Stimulated activated naive CD8-positive, alpha-beta T cell treated with anti-CD3 and anti-CD28 coated beads, Interleukin-15, Interleukin-2, amounts not matched to agents 100 ng/mL and 50 ng/mL, for 24 hours (primary cell): ENCODE measurements around the gene P3H3.
"Not testable (repeated sequence)": the region's sequence is repeated elsewhere in the genome, so short reads cannot be mapped to it uniquely, and the experiment has no call there.

Experiments used
- H3K27ac Mint-ChIP-seq: one replicate; pipeline ENCODE4 v1.8.0; 2021; ENCODE audit warnings: mild to moderate bottlenecking, mixed read lengths
- H3K27me3 Mint-ChIP-seq: one replicate; pipeline ENCODE4 v1.8.0; 2021; ENCODE audit warnings: mixed read lengths
- H3K36me3 Mint-ChIP-seq: one replicate; pipeline ENCODE4 v1.8.0; 2021; ENCODE audit warnings: low read depth, mixed read lengths
- H3K4me1 Mint-ChIP-seq: one replicate; pipeline ENCODE4 v1.8.0; 2021; ENCODE audit warnings: low read depth, mixed read lengths
- H3K4me3 Mint-ChIP-seq: one replicate; pipeline ENCODE4 v1.8.0; 2021; ENCODE audit warnings: mild to moderate bottlenecking, mixed read lengths
- H3K9me3 Mint-ChIP-seq: one replicate; pipeline ENCODE4 v1.8.0; 2021; ENCODE audit warnings: mixed read lengths

The P3H3 gene

DNA sequence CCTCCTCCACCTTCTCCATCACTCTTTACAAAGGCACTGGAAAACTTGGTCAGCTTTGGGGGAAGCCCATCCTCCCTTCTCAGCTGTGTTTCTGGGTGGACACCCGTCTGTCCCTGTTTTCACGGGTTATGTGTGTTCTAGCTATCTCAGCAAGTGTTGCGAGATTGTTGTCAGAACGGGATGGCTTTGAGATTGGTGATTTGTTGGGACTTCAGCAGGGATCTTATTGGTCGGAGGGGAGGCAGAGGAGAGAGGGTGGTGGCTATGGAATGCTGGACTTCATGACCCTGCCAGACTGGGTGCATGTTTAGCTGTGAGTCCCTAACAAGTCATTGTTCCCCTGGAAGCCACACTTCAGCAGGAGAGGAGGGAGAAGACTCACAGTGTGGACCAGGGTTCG lies 25.8 kb downstream of the P3H3 start:
- Mint-ChIP-seq H3K27ac (peak overlapping the region; percentile 98), H3K36me3 (peaks cover 49% of the 10 kb centered on the region), H3K4me3 (peak overlapping the region; percentile 95), H3K27me3 (no peaks in the 10 kb centered on the region), H3K4me1 (peaks cover 44% of the 10 kb centered on the region), H3K9me3 (no peaks in the 10 kb centered on the region)

DNA sequence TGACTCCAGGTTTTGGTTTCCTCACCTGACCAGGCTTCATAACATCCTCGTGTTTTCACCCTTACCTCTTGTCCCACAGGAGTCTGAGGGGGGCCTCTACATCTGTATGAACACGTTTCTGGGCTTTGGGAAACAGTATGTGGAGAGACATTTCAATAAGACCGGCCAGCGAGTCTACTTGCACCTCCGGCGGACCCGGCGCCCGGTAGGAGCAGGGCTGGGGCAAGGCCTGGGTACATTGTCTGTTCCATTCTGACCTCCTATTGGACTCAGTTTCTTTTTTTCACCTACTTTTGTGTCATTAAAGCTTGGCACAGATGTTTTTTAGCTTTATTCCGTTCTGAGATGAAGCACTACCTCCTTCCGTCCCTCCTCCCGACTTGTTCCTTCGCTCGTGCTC lies 27.1 kb downstream of the P3H3 start:
- H3K4me1 Mint-ChIP-seq: peaks cover 32% of the 10 kb centered on the region
- no peaks in the 10 kb centered on the region for H3K9me3 Mint-ChIP-seq
- H3K27me3 Mint-ChIP-seq: no peaks in the 10 kb centered on the region
- H3K36me3 Mint-ChIP-seq: peaks cover 49% of the 10 kb centered on the region
- H3K27ac Mint-ChIP-seq: peak overlapping the region; percentile 98
- no peak overlapping the region for H3K4me3 Mint-ChIP-seq

GRCh38 chr12:6858799-6859198 lies 30.6 kb downstream of the P3H3 start:
- Mint-ChIP-seq H3K27me3 (no peaks in the 10 kb centered on the region), H3K9me3 (no peaks in the 10 kb centered on the region), H3K27ac (no peak overlapping the region), H3K4me3 (no peak overlapping the region), H3K4me1 (peaks cover 13% of the 10 kb centered on the region), H3K36me3 (peaks cover 75% of the 10 kb centered on the region)

- Mint-ChIP-seq H3K27ac (no peak overlapping the region), H3K4me1 (peaks cover 3% of the 10 kb centered on the region), H3K36me3 (peaks cover 81% of the 10 kb centered on the region), H3K27me3 (no peaks in the 10 kb centered on the region), H3K9me3 (no peaks in the 10 kb centered on the region), H3K4me3 (no peak overlapping the region)
Measured at GRCh38 chr12:6860116-6860515, 31.9 kb downstream of the P3H3 start.

GRCh38 chr12:6860942-6861341 lies 32.7 kb downstream of the P3H3 start:
- Mint-ChIP-seq H3K27me3 (no peaks in the 10 kb centered on the region), H3K36me3 (peaks cover 84% of the 10 kb centered on the region), H3K4me3 (no peak overlapping the region)

GRCh38 chr12:6861391-6861790 lies 33.2 kb downstream of the P3H3 start:
- Mint-ChIP-seq H3K4me1 (peaks cover 2% of the 10 kb centered on the region), H3K9me3 (no peaks in the 10 kb centered on the region), H3K4me3 (no peak overlapping the region), H3K27ac (no peak overlapping the region), H3K27me3 (no peaks in the 10 kb centered on the region), H3K36me3 (peaks cover 81% of the 10 kb centered on the region)

More at GRCh38 chr12:6860942-6861341, 32.7 kb downstream of the P3H3 start:
- peaks cover under 1% of the 10 kb centered on the region for H3K4me1 Mint-ChIP-seq
- H3K27ac Mint-ChIP-seq: no peak overlapping the region
- H3K9me3 Mint-ChIP-seq: no peaks in the 10 kb centered on the region

DNA sequence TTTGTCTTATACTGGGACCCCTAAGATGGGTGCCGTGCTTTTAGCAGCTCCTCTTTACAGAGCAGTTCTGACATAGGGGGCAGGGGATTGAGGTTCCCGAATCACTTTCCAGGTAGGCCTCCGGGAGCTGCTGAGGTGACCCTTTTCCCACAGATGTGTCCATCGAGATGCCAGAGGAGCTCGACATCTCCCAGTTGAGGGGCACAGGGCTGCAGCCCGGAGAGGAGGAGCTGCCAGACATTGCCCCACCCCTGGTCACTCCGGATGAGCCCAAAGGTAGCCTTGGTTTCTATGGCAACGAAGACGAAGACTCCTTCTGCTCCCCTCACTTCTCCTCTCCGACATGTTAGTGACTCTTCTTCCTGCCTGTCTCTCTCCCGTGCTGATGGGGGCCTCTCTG lies 34.8 kb downstream of the P3H3 start:
- Mint-ChIP-seq H3K36me3 (peaks cover 68% of the 10 kb centered on the region), H3K4me3 (no peak overlapping the region), H3K4me1 (peaks cover 14% of the 10 kb centered on the region), H3K27ac (no peak overlapping the region), H3K27me3 (no peaks in the 10 kb centered on the region), H3K9me3 (no peaks in the 10 kb centered on the region)

DNA sequence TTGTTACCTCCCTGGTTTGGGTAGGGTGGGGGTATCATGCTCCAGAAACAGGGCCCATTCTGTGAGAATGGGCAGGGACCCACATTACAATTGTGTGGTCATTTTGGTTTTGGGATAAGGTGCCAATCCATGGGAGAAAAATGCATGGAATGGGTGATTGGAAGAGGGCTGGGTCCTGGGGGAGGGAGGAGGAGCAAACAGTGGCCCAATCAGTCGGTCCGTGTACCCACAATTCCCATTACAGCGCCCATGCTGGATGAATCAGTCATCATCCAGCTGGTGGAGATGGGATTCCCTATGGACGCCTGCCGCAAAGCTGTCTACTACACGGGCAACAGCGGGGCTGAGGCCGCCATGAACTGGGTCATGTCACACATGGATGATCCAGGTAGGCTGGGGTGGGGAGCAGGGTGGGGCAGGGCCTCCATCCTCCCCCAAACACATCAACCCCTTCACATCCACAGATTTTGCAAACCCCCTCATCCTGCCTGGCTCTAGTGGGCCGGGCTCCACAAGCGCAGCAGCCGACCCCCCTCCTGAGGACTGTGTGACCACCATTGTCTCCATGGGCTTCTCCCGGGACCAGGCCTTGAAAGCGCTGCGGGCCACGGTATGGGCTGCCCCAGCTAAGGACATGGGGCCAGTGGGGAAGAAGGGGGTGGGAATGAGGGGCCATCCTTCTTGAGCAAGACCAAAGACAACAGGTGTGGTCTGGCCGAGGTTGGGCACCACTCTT lies 35.5 kb downstream of the P3H3 start:
- H3K9me3 Mint-ChIP-seq: no peaks in the 10 kb centered on the region
- peaks cover 21% of the 10 kb centered on the region for H3K4me1 Mint-ChIP-seq
- peaks cover 70% of the 10 kb centered on the region for H3K36me3 Mint-ChIP-seq
- no peak overlapping the region for H3K4me3 Mint-ChIP-seq
- no peaks in the 10 kb centered on the region for H3K27me3 Mint-ChIP-seq
- no peak overlapping the region for H3K27ac Mint-ChIP-seq

DNA sequence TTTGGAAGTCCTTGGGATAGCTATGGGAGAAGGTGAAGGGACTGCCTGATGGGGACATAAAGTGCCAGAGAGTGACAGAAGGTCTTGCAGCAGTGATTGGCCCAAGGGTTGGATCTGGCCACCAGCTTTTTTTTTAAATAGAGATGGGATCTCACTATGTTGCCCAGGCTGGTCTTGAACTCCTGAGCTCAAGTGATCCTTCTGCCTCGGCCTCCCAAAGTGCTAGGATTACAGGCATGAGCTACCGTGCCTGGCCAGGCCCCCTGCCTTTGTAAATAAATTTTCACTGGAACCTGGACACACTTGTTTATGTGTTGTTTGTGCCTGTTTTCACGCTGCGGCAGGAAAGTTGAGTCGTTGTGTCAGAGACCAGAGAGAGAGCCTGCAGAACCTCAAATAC lies 37.1 kb downstream of the P3H3 start:
- Mint-ChIP-seq H3K36me3 (peaks cover 72% of the 10 kb centered on the region), H3K4me1 (peaks cover 36% of the 10 kb centered on the region)
- not testable (repeated sequence) for H3K27ac Mint-ChIP-seq, H3K4me3 Mint-ChIP-seq, H3K27me3 Mint-ChIP-seq, H3K9me3 Mint-ChIP-seq

GRCh38 chr12:6866163-6866919 lies 38.1 kb downstream of the P3H3 start:
- peak overlapping the region; percentile 94 for H3K4me3 Mint-ChIP-seq
- H3K27ac Mint-ChIP-seq: peak overlapping the region; percentile 99
- H3K27me3 Mint-ChIP-seq: no peaks in the 10 kb centered on the region
- peaks cover 71% of the 10 kb centered on the region for H3K36me3 Mint-ChIP-seq
- H3K9me3 Mint-ChIP-seq: no peaks in the 10 kb centered on the region
- peaks cover 47% of the 10 kb centered on the region for H3K4me1 Mint-ChIP-seq

GRCh38 chr12:6866920-6867412 lies 38.8 kb downstream of the P3H3 start:
- H3K9me3 Mint-ChIP-seq: no peaks in the 10 kb centered on the region
- H3K27ac Mint-ChIP-seq: peak overlapping the region; percentile 99
- H3K36me3 Mint-ChIP-seq: peaks cover 74% of the 10 kb centered on the region
- peak overlapping the region; percentile 94 for H3K4me3 Mint-ChIP-seq
- peaks cover 53% of the 10 kb centered on the region for H3K4me1 Mint-ChIP-seq
- H3K27me3 Mint-ChIP-seq: no peaks in the 10 kb centered on the region

- H3K4me3 Mint-ChIP-seq: peak within 1 kb of the TSS; percentile 94
- H3K36me3 Mint-ChIP-seq: peaks cover 75% of the 10 kb centered on the region
- H3K27me3 Mint-ChIP-seq: no peaks in the 10 kb centered on the region
- peaks cover 60% of the 10 kb centered on the region for H3K4me1 Mint-ChIP-seq
- no peaks in the 10 kb centered on the region for H3K9me3 Mint-ChIP-seq
- H3K27ac Mint-ChIP-seq: peak within 1 kb of the TSS; percentile 99
Measured at GRCh38 chr12:6867413-6868210, 39.4 kb downstream of the P3H3 start, which contains the start of gene TPI1. Gene TPI1 (plus strand): TSS chr12:6867531. CDS start chr12:6867567, 36 bp downstream.

DNA sequence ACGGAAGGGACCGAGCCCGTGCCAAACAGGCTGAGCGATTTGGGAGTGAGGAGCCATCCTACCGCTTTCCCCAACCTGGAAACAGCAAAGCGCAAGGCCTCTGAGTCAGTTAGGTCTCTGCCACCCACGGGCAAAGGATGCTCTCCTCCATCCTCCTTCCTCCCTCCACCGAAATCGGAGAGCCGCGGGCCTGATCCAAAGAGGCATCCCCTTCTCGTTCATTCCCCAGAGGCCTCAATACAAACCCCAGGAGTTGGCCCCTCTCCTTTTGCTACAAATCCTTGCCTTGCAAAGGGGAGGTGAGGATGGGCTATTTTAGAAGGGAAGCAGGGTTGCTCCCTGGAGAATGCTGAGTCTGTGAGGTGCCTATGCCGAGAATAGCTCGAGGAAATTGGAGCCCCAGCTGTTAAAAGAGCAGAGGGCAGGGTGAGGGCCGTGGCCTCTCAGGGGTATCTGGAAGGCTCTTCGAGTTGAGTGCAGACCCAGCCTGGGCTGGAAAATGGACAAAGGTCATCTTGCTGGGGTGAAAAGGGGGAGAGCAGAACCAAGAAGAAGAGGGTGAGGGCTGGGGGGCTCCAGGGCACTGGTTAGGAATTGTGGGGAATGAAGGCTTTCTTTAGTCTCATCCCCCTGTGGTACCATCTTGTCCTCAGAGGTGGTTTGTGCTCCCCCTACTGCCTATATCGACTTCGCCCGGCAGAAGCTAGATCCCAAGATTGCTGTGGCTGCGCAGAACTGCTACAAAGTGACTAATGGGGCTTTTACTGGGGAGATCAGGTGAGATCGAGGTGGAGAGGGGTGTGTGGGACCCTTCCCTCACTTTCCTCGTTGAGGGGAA lies 40.2 kb downstream of the P3H3 start:
- Mint-ChIP-seq H3K27ac (peak overlapping the region; percentile 93), H3K4me1 (peaks cover 64% of the 10 kb centered on the region), H3K4me3 (peak overlapping the region; percentile 94), H3K36me3 (peaks cover 71% of the 10 kb centered on the region), H3K9me3 (no peaks in the 10 kb centered on the region), H3K27me3 (no peaks in the 10 kb centered on the region)
